IMR-90 (cell line): ENCODE data around the gene CENPP.

ENCODE experiments used
- BHLHE40 ChIP-seq: fragments of 150-350 bp; IDR thresholded peaks from 2 replicates; pipeline ENCODE4 v1.6.1; 2016; ENCODE audit warnings: mild to moderate bottlenecking, low read depth, low read length
- CEBPB ChIP-seq: IDR thresholded peaks from 2 replicates; pipeline ENCODE4 v1.6.1; 2012; ENCODE audit warnings: low read depth, low read length, improper control_type of control experiment
- CHD1 ChIP-seq: IDR thresholded peaks from 2 replicates; pipeline ENCODE4 v1.6.1; 2012; ENCODE audit warnings: low read depth, low read length, improper control_type of control experiment
- CTCF ChIP-seq: conservative IDR thresholded peaks from 2 replicates; pipeline ENCODE4 v1.5.1; 2012; ENCODE audit warnings: mild to moderate bottlenecking, low read depth, low read length, improper control_type of control experiment
- MAFK ChIP-seq: IDR thresholded peaks from 2 replicates; pipeline ENCODE4 v1.6.1; 2012; ENCODE audit warnings: low read depth, low read length, improper control_type of control experiment
- MAZ ChIP-seq: IDR thresholded peaks from 2 replicates; pipeline ENCODE4 v1.6.1; 2012; ENCODE audit warnings: low read depth, mild to moderate bottlenecking, low read length, improper control_type of control experiment, moderate library complexity, borderline replicate concordance
- MXI1 ChIP-seq: IDR thresholded peaks from 2 replicates; pipeline ENCODE4 v1.6.1; 2012; ENCODE audit warnings: low read depth, mild to moderate bottlenecking, low read length, moderate library complexity, borderline replicate concordance
- POLR2A ChIP-seq: IDR thresholded peaks from 2 replicates; pipeline ENCODE4 v1.6.1; 2012; ENCODE audit warnings: mild to moderate bottlenecking, low read depth, low read length
- RFX5 ChIP-seq: IDR thresholded peaks from 2 replicates; pipeline ENCODE4 v1.8.0; 2012; ENCODE audit warnings: low read depth, mild to moderate bottlenecking, low read length, moderate library complexity
- TF ChIP-seq, protein P1 (sequence below): fragments of 150-350 bp; IDR thresholded peaks from 2 replicates; pipeline ENCODE4 v1.6.1; 2017; ENCODE audit warnings: mild to moderate bottlenecking, antibody characterized with exemption, low read length, low read depth
- TF ChIP-seq, protein P2 (sequence below): fragments of 150-350 bp; IDR thresholded peaks from 2 replicates; pipeline ENCODE4 v1.6.1; 2016; ENCODE audit warnings: low read depth, mild to moderate bottlenecking, low read length, moderate library complexity, borderline replicate concordance

DNA sequence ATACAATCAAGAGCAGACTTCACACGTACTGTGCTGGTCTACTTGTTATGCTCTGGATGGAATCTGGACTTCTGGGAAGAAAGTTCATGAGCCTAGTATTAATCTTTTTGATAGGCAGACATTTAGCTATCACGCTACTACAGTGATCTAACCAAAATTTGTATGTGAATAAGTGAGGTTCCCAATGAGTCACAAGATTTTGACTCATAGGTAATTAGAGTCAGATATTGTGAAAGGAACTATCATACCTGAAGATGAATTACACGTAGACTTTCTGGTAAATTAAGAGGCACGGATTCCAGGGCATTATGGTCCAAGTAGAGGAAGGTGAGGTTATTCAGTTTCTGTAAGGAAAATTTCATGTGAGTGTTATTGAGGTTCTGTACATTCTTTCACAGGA lies 60.2 kb downstream of the CENPP start:
- TF ChIP-seq CTCF (no peak), RFX5 (no peak), POLR2A (no peak), CHD1 (no peak), MXI1 (no peak), CEBPB (no peak; the same call in 1 of the 2 replicates), MAFK (no peak), MAZ (no peak), BHLHE40 (no peak)
- TF ChIP-seq, protein P1, sequence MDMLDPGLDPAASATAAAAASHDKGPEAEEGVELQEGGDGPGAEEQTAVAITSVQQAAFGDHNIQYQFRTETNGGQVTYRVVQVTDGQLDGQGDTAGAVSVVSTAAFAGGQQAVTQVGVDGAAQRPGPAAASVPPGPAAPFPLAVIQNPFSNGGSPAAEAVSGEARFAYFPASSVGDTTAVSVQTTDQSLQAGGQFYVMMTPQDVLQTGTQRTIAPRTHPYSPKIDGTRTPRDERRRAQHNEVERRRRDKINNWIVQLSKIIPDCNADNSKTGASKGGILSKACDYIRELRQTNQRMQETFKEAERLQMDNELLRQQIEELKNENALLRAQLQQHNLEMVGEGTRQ: no peak
- TF ChIP-seq, protein P2, sequence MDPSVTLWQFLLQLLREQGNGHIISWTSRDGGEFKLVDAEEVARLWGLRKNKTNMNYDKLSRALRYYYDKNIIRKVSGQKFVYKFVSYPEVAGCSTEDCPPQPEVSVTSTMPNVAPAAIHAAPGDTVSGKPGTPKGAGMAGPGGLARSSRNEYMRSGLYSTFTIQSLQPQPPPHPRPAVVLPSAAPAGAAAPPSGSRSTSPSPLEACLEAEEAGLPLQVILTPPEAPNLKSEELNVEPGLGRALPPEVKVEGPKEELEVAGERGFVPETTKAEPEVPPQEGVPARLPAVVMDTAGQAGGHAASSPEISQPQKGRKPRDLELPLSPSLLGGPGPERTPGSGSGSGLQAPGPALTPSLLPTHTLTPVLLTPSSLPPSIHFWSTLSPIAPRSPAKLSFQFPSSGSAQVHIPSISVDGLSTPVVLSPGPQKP: no peak
